WI38 (cell line): ENCODE measurements around the gene NTPCR.

Experiments used
- H3K4me3 ChIP-seq: 2 replicates; pipeline ENCODE4 v1.5.1; 2011; ENCODE audit warnings: low read depth, mild to moderate bottlenecking, control low read depth, low read length
- CTCF ChIP-seq: IDR thresholded peaks from 2 replicates; pipeline ENCODE4 v1.5.1; 2012; ENCODE audit warnings: low read depth, mild to moderate bottlenecking, control low read depth, low read length

Gene NTPCR

GRCh38 chr1:232927830-232928505, 22.4 kb upstream of the NTPCR start:
- H3K4me3 ChIP-seq: no peak overlapping the region
- no peak for TF ChIP-seq CTCF

- TF ChIP-seq CTCF: no peak
- no peak overlapping the region for H3K4me3 ChIP-seq
Observed at GRCh38 chr1:232932486-232933425, 17.7 kb upstream of the NTPCR start.

GRCh38 chr1:232936941-232937340, 13.5 kb upstream of the NTPCR start:
- H3K4me3 ChIP-seq: no peak overlapping the region
- no peak for TF ChIP-seq CTCF

GRCh38 chr1:232937741-232938375, 12.6 kb upstream of the NTPCR start:
- H3K4me3 ChIP-seq: no peak overlapping the region
- TF ChIP-seq CTCF: no peak

- TF ChIP-seq CTCF: no peak
- no peak overlapping the region for H3K4me3 ChIP-seq
Observed at GRCh38 chr1:232938926-232939325, 11.5 kb upstream of the NTPCR start.

GRCh38 chr1:232939748-232940147, 10.7 kb upstream of the NTPCR start:
- no peak for TF ChIP-seq CTCF
- no peak overlapping the region for H3K4me3 ChIP-seq

GRCh38 chr1:232940262-232940661, 10.1 kb upstream of the NTPCR start:
- no peak for TF ChIP-seq CTCF
- H3K4me3 ChIP-seq: no peak overlapping the region
